Large intestine (tissue), 12 donors: Measurements from ENCODE around the gene GYS2. TPM values are rescaled to one million over a fixed set of nuclear protein-coding genes. Genes with fewer than 3 reads are reported as not detected.
"Not testable (repeated sequence)": the region's sequence is repeated elsewhere in the genome, so short reads cannot be mapped to it uniquely, and the experiment has no call there.

Experiments
- DNase-seq, 2 donors: peaks; one replicate each; pipeline versions ENCODE4 v3.0.0 to v3.0.0-alpha.2; 2013
- H3K27ac ChIP-seq: one replicate; pipeline ENCODE4 v1.5.1; 2013; ENCODE audit warnings: low read length
- H3K27me3 ChIP-seq: 2 replicates; pipeline ENCODE4 v1.6.1; 2013; ENCODE audit warnings: low read length; ENCODE audit not compliant: control insufficient read depth, insufficient read depth
- H3K36me3 ChIP-seq: 2 replicates; pipeline ENCODE4 v1.6.1; 2013; ENCODE audit warnings: low read length; ENCODE audit not compliant: control insufficient read depth, insufficient read depth
- H3K4me1 ChIP-seq: one replicate; pipeline ENCODE4 v1.6.1; 2013; ENCODE audit warnings: low read length; ENCODE audit not compliant: control insufficient read depth, insufficient read depth
- H3K4me3 ChIP-seq: one replicate; pipeline ENCODE4 v1.5.1; 2013; ENCODE audit warnings: low read length
- H3K9me3 ChIP-seq: one replicate; pipeline ENCODE4 v1.6.1; 2013; ENCODE audit warnings: mild to moderate bottlenecking, low read depth, low read length, moderate library complexity; ENCODE audit not compliant: control insufficient read depth
- WGBS: methylation state at CpG from one replicate; pipeline ENCODE4 v1.1.5; 2013; ENCODE audit warnings: low lambda C conversion rate; ENCODE audit not compliant: insufficient coverage; 5-methylcytosine and 5-hydroxymethylcytosine counted together
- long read RNA-seq, 11 donors: transcript quantifications; one replicate each; lab custom pipeline, GENCODE V29; 2026
- polyA plus RNA-seq: library from polyadenylated mRNA; unstranded; fragments of 120-200 nt; gene quantifications from one replicate; pipeline ENCODE4 v1.2.1, GENCODE V29; 2013

GYS2 gene
- 0.03 TPM for polyA plus RNA-seq
- long read RNA-seq, donor 1, result 0 reads
- long read RNA-seq, donor 2, result 0 reads
- long read RNA-seq, donor 3, result 0 reads
- long read RNA-seq, donor 4, result 0 reads
- long read RNA-seq, donor 5, result 0 reads
- long read RNA-seq, donor 6, result 0 reads
- long read RNA-seq, donor 7, result 0 reads
- long read RNA-seq, donor 8, result 0 reads
- long read RNA-seq, donor 9, result 0 reads
- long read RNA-seq, donor 10, result 0 reads
- long read RNA-seq, donor 11, result 0 reads

DNA sequence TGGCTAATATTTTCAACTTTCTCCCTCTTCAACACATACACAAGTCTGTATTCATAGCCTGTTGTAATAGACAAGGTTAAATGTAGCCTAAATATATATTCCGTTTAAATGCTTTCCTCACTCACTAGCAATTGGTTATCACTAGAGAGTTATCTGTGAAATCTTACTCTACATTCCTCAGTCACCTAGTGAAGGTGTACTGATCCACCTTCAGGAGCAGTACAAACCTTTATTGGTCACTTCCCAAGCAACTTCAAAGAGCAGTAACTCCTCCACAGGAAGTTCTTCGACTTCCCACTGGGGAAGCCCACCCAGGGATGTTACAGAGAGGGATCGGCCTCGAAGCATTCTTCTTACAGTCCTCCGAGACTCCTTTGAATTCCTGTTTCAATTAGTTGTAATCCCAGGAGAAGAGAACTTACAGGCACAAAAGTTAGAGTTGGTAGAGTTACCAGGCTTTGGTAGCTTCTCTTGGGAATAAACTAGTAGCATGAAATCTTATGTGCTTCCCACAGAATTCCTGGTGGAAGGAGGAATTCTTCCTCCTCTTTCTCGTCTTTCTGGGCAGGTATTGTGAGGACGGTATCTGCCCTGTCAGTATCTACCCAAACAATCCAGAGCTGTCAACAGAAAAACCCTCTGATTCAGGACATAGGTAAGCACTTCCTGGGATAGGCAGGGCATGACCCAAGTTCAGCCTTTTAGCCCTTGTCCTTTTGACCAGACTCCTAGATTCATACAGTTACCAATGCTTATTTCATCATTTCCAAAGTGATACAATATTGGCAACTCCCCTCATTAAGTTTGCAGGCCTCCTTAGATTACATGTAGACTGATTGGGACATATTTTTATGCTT, at the start of gene GYS2:
Gene GYS2 (minus strand): TSS at position 603 of the 857 bp plus-strand sequence. CDS start 255 bp downstream, at position 348.
- Histone ChIP-seq H3K27me3 (peaks cover 7% of the 10 kb centered on the region), H3K36me3 (no peaks in the 10 kb centered on the region), H3K4me3 (no peak within 1 kb of the TSS), H3K27ac (no peak within 1 kb of the TSS), H3K4me1 (no peaks in the 10 kb centered on the region), H3K9me3 (no peaks in the 10 kb centered on the region)
- WGBS, result no CpG with 5 or more reads among the region's 7 CpGs
- DNase-seq, result no peak

- Histone ChIP-seq H3K27me3 (no peaks in the 10 kb centered on the region), H3K36me3 (peaks cover 38% of the 10 kb centered on the region), H3K27ac (no peak overlapping the region), H3K4me1 (peaks cover 2% of the 10 kb centered on the region), H3K4me3 (no peak overlapping the region), H3K9me3 (no peaks in the 10 kb centered on the region)
- no peak for DNase-seq
- WGBS, result 100% methylated on average over 1 of the region's 1 CpG
These were observed 47.2 kb upstream of the GYS2 start for GRCh38 chr12:21651821-21652220.

DNA sequence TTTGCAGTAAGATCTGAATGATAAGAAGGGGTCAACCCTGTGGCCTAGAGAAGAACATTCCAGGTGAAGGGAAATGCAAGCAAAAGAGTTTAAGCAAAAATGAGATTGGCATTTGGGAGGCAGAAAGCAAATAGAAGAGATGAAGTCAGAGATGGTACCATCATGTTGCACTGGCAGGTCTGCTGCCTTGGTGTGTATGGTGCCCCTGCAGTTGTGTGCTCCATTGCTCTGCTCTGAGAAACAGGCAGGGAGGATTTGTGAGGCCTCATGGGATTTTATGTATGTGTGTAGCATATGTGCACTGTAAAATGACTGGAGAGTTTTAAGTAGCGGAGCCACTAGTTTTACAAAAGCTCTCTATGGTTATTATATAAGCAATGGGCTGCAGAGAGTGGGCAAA, 46.4 kb upstream of the GYS2 start:
- Histone ChIP-seq H3K4me1 (peaks cover under 1% of the 10 kb centered on the region), H3K4me3 (no peak overlapping the region), H3K27me3 (no peaks in the 10 kb centered on the region), H3K9me3 (no peaks in the 10 kb centered on the region), H3K27ac (no peak overlapping the region), H3K36me3 (peaks cover 44% of the 10 kb centered on the region)
- WGBS, result 100% methylated on average over 1 of the region's 1 CpG
- no peak for DNase-seq

- peaks cover 5% of the 10 kb centered on the region for H3K4me1 ChIP-seq
- DNase-seq, result no peak
- no peak overlapping the region for H3K4me3 ChIP-seq
- H3K36me3 ChIP-seq, result peaks cover 47% of the 10 kb centered on the region
- no peak overlapping the region for H3K27ac ChIP-seq
- WGBS, result 50% methylated on average over 2 of the region's 3 CpGs
- no peaks in the 10 kb centered on the region for H3K27me3 ChIP-seq
- H3K9me3 ChIP-seq, result no peaks in the 10 kb centered on the region
These were observed 44.4 kb upstream of the GYS2 start for GRCh38 chr12:21649034-21649433.

DNA sequence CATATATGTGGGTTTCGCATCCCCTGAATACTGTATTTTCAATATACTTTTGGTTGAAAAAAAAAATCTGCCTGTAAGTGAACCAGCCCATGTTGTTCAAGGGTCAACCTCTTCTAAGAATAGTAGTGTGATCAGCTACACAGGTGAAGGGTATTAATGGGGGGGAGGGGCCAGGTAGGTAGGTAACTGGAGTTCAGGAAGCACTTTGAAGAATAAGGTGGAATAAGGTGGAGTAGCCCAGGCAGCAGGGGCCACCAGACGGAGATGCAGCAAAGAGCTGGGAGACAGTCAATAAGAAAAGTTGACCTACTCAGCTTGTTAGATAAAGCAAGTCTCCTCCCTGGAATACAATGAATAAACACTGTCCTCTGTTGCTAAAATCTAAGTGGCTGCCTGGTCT, 43.7 kb upstream of the GYS2 start:
- Histone ChIP-seq H3K4me3 (no peak overlapping the region), H3K27me3 (no peaks in the 10 kb centered on the region), H3K27ac (no peak overlapping the region), H3K4me1 (peaks cover 5% of the 10 kb centered on the region), H3K36me3 (peaks cover 48% of the 10 kb centered on the region), H3K9me3 (no peaks in the 10 kb centered on the region)
- no peak for DNase-seq
- no CpG with 5 or more reads among the region's 2 CpGs for WGBS

- no peak for DNase-seq
- Histone ChIP-seq H3K4me1 (peaks cover 5% of the 10 kb centered on the region), H3K27me3 (no peaks in the 10 kb centered on the region), H3K36me3 (peaks cover 46% of the 10 kb centered on the region), H3K27ac (no peak overlapping the region), H3K4me3 (no peak overlapping the region), H3K9me3 (no peaks in the 10 kb centered on the region)
These were observed 42.5 kb upstream of the GYS2 start for GRCh38 chr12:21647179-21647578.

- H3K4me3 ChIP-seq, H3K9me3 ChIP-seq, H3K27me3 ChIP-seq, H3K4me1 ChIP-seq: not testable (repeated sequence)
- Histone ChIP-seq H3K36me3 (peaks cover 45% of the 10 kb centered on the region), H3K27ac (peak overlapping the region; percentile 17)
- peak; percentile 12 to 46 for DNase-seq
- no CpG with 5 or more reads among the region's 7 CpGs for WGBS
These were observed 40.4 kb upstream of the GYS2 start for GRCh38 chr12:21645041-21645500.

- Histone ChIP-seq H3K9me3 (no peaks in the 10 kb centered on the region), H3K27me3 (no peaks in the 10 kb centered on the region), H3K4me3 (no peak overlapping the region), H3K27ac (no peak overlapping the region), H3K4me1 (peaks cover 5% of the 10 kb centered on the region), H3K36me3 (peaks cover 45% of the 10 kb centered on the region)
- no CpG with 5 or more reads among the region's 4 CpGs for WGBS
- DNase-seq, result no peak
These were observed 39.9 kb upstream of the GYS2 start for GRCh38 chr12:21644516-21644915.

GRCh38 chr12:21643758-21644157, 39.1 kb upstream of the GYS2 start:
- H3K4me3 ChIP-seq, result no peak overlapping the region
- no peak overlapping the region for H3K27ac ChIP-seq
- H3K36me3 ChIP-seq, result peaks cover 45% of the 10 kb centered on the region
- H3K9me3 ChIP-seq, result no peaks in the 10 kb centered on the region
- WGBS, result no CpG with 5 or more reads among the region's 3 CpGs
- H3K4me1 ChIP-seq, result peaks cover 5% of the 10 kb centered on the region
- DNase-seq, result no peak
- H3K27me3 ChIP-seq, result no peaks in the 10 kb centered on the region

DNA sequence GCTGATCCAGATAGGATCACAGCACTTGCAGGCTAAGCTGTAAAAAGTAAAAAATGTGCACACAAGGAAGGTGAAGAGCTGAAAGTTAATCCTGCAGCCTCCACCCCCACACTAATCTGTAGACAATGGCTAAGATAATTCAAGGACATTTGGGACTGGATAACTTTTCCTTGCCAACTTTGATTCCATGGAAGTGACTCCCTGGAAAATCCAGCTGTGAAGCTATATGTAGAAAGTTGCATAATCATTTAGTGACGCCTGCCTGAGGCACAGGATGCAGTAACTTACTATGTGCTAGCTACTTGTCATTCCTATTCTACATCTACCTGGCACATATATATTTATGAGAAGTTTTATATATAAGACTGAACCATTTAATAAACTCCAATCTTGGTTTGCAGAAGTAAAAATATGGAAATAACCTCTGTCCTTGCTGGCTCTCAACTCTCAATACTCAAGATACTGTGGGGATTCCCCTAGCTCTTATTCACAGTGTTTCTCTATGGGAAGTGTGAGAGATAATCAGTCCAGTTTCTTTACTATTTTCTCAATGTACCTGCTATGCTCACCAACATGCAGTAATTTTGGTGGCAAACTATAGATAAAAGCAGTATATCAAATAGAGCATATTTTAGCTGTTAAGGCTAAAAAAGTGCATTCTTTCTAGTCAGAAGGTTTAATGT, 38.2 kb upstream of the GYS2 start:
- WGBS, result no CpG with 5 or more reads among the region's 1 CpG
- Histone ChIP-seq H3K4me3 (no peak overlapping the region), H3K4me1 (peaks cover 5% of the 10 kb centered on the region), H3K9me3 (no peaks in the 10 kb centered on the region), H3K27me3 (no peaks in the 10 kb centered on the region), H3K27ac (no peak overlapping the region), H3K36me3 (peaks cover 45% of the 10 kb centered on the region)
- peak in 1 of 2 donors; percentile 9 for DNase-seq
